Medulla oblongata (tissue), 1 donor: ENCODE measurements around the gene PTCH2.
"Not testable (repeated sequence)": the region's sequence is repeated elsewhere in the genome, so short reads cannot be mapped to it uniquely, and the experiment has no call there.

Experiments used
- DNase-seq: peaks from one replicate; pipeline ENCODE4 v3.0.0-alpha.2; 2015; ENCODE audit errors: extremely low spot score

Gene PTCH2

DNA sequence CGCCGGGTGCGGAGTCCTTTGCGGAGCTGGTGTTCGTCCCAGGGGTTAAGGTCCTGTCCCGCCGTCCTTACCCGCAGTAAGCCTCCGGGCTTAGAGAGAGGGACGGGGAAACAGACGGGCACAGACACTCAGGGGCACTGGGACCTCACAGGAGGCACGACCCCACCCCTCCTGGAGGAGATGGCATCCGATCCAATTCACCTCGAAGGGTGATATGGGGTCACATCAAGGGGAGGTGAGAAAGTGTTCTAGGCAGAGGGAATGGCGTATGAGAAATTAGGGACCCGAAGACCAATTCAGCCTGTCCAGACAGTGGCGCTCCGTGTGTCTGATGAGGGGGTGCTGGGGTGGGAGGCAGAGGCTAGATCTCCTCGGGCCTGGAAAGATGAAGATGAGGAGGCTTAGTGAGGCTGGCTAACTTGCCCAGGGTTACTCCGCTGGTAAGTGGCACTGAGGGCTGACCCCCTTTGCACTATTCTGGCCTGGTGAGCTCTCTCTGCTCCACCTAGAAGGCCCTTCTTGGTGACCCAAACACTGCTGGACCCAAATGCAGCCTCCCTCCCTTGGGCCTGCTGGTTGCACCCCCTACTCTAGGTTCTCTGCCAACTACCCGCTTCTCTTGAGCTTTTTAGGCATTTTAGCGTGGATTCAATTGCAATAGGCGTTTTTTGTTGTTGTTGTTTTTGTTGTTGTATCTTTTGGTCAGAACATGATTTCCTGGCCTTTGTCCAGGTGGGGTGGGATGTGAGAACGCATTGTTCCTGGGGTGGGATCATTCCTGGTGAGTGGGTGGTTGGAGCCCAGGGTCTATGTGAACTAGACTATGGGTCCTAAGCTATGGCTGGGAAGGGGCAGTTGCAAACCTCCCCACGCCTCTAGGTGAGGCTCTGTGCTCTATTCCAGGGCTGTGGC, 22.5 kb downstream of the PTCH2 start:
- DNase-seq: no peak

DNA sequence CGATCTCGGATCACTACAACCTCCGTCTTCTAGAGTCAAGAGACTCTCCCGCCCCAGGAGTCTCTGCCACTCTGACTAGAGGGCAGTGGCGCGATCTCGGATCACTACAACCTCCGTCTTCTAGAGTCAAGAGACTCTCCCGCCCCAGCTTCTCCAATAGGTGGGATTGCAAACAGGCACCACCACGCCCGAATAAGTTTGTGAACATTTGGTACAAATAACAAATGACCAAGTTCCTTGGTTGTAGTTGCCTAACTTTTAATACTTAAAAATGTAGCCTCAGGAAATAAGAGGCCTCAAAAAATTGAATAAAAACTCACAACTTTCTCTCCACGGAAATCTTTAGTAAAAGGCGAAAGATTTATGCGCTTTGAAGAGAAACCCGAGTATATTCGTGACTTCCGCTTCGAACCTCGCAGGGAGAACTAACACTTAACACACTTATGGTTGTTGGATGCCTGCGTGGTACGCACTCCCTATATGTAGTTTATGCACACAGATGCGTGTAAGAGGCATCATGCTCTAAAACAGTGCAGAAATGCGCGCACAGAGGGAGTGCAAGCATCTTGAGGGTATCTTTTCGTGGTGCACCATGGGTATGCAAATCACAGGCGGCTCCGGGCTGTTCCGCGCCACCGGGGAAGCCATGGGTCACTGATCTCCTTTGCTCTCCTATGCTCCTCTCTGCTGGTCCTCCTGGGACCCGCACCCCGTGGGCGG, 23.3 kb downstream of the PTCH2 start:
- peak; percentile 87 for DNase-seq

DNA sequence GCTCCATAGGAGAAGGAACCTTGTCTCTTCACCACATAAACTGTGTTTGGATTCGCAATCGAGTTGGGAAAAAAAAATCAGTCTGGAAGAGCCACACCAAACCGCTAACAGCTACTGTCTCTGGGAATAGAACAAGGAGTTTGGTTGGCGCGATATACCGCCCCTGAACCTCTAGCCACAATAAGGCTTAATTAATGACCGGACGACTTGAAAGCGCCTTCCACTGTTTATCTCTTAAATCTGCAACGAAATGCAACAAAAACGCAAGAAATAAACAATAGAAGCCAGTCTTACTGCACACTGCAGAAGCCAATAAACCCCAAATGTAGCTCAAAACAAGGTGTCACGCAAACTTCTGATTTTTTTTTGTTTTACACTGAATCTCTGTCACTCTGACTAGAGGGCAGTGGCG, 23.9 kb downstream of the PTCH2 start:
- DNase-seq: no peak

DNA sequence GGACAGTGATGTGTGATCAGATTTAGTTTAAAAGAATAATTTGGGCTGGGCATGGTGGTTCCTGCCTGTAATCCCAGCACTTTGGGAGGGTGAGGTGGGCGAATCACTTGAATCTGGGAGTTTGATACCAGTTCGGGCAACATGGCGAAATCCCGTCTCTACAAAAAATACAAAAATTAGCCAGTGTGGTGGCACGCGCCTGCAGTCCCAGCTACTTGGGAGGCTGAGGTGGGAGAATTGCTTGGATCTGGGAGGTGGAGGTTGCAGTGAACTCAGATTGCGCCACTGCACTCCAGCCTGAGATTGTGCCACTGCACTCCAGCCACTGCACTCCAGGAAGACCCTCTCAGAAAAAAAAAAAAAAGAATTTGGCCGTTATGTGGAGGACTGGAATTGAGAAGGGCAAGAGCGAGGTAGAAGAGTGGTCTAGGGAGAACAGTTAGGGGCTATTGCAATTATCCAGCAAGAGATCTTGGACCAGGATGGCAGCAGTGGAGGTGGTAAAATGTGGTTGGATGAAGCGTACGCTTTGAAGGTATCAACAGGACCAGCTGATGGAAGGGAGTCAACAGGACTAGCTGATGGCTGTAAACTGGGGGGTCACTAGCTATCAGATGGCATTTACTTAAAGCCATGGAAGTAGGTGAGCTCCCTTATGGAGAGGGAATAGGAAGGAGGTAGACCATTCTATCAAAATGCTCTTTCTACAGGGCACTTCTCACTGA, 25.1 kb downstream of the PTCH2 start:
- DNase-seq: no peak

DNA sequence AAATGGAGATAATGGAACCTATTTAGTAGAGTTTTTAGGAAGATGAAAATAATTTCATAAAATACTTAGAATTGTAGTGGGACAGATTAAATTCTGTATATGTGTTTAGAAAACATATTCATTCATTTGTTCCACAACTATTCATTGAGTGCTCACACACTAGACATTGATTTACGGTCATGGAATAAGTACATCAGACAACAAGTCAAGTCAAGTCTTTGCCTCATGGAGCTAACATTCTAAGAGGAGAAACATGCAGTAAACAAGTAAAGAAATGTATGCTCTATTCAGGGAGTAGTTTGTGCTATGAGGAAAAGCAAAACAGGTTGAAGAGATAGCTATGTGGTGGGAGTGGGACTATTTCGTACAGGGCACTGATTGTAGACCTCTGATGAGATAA, 25.7 kb downstream of the PTCH2 start:
- no peak for DNase-seq

DNA sequence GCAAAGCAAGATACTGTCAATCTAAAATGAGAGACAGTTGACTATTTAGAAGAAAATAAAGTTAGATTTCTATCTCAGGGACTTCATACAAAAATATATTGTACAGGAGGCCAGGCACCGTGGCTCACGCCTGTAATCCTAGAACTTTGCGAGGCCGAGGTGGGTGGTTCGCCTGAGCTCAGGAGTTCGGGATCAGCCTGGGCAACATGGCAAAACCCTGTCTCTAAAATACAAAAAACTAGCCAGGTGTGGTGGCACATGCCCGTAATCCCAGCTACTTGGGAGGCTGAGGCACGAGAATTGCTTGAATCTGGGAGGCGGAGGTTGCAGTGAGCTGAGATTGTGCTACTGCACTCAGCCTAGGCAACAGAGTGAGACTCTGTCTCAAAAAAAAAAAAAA, 27.1 kb downstream of the PTCH2 start:
- DNase-seq: not testable (repeated sequence)

DNA sequence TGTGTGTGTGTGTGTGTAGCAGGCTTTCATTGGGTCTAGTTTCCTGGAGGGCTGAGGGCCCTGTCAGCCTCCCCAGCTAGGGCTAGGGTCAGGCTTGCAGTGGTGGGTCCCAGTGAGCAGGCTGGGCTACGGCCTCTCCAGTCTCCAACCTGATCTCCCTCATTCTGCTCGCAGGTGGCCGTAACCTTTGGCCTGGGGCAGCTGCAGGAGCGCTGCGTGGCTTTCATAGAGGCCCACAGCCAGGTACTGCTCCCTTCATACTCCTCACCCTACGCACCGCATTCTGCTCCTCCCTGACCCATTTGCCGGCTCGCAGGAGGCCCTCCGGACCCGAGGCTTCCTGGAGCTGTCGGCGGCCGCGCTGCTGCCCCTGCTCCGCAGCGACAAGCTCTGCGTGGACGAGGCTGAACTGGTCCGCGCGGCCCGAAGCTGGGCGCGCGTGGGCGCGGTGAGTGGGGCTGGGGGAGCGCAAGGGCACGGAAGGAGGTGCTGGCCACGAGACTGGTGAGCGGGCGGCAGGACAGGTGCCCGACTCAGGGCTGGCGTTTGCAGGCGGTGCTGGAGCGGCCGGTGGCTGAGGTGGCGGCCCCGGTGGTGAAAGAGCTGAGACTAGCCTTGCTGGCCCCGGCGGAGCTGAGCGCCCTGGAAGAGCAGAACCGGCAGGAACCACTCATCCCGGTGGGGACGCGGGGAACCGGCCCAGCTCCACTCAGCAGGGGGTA, 30.1 kb downstream of the PTCH2 start:
- peak; percentile 19 for DNase-seq

DNA sequence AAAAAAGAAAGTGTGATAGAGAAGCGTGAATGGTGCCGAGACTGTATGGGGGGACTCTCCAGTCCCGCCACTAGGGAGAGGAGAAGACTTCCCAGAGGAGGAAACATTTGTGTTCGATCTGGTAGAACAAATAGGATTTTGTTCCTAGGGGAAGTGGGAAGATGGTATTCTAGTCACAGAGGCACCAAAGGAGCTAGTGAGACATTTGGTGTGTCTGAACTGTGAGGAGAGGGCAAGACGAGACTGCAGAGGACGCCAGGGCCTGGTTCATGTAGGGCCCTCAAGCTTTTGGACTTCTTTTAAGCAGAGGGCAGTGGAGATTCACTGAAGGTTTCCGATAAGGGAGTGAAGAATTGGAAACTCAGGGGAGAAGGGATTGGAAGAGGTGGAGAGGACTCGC, 31.8 kb downstream of the PTCH2 start:
- no peak for DNase-seq

DNA sequence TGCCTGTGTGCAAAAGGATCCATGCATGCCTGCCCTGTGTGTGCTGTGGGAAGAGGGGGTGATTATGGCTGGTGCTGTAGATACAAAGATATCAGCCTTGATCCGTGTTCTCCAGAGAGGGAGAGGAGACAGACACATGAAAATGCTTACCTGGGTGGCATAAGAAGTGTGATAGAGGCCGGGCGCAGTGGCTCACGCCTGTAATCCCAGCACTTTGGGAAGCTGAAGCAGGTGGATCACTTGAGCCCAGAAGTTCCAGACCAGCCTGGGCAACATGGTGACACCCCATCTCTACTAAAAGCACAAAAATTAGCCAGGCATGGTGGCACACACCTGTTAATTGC, 32.3 kb downstream of the PTCH2 start:
- DNase-seq: not testable (repeated sequence)

DNA sequence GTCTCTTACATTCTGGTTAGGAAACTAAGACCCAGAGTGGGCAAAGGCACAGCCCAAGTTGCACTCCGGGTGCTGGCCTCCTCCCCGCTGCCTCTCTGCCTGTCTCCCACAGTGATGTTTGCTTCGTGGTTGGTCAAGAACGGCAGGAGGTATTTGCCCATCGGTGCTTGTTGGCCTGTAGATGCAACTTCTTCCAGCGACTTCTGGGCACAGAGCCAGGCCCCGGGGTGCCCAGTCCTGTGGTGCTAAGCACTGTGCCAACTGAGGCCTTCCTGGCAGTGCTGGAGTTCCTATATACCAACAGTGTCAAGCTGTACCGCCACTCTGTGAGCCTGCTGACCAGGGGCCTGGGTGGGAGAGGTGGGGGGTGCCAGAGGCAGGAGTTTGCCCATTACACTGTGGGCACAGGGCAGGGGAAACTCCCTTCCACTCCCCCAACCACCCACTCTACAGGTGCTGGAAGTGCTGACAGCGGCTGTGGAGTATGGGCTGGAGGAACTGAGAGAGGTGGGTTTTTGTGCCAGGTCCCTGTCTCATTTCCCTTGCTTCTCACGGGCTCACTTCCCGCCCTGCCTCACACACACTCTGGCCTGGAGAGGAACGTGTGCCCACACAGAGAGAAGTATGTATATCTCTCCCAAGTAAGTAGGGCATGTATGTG, 32.8 kb downstream of the PTCH2 start:
- peak; percentile 69 for DNase-seq

DNA sequence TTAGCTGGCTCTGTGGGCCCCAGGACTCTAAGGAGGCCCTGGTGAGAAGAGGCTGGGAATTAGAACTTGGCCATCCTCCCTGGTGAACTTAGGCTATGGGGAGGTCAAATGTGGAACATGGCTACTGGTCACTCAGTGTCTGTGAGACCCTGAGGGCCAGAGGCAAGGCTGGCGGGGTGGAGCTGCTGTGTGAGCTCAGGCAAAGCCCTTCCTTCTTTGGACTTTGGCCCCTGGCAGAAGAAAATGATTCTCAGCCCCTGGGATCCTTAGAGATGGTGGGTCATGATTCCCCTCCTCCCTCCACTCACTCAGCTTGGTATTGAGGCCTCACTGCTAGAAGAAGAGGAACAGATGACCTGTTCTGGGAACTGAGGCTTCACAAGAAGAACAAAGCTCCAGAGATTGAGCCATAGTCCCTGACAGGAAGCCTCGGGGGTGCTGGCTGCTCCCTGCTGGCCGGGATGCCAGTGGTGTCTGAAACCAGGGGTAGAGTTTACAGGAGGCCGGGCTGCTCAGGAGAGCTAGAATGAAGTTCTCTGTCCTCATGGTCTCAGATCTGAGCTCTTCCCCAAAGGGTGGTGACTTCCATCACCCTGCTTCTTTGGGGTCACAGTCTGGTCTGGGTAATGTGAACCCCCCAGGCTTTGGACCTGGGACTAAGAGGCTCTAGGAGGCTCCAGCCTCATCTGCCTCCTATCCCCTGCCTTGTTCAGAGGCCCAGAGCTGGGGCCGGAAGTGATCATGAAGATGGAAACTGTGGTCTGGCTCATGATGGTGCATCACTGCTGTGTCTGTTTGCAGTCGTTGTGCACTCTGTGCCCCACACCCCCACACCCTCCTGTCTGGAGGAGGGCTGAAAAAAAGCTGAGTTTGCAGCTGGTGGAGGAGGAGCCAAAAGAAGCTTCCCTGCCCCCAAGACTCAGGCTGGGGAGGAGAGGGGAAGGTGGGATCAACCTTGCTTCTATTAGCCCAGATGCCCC, 33.8 kb downstream of the PTCH2 start:
- DNase-seq: peak; percentile 65

DNA sequence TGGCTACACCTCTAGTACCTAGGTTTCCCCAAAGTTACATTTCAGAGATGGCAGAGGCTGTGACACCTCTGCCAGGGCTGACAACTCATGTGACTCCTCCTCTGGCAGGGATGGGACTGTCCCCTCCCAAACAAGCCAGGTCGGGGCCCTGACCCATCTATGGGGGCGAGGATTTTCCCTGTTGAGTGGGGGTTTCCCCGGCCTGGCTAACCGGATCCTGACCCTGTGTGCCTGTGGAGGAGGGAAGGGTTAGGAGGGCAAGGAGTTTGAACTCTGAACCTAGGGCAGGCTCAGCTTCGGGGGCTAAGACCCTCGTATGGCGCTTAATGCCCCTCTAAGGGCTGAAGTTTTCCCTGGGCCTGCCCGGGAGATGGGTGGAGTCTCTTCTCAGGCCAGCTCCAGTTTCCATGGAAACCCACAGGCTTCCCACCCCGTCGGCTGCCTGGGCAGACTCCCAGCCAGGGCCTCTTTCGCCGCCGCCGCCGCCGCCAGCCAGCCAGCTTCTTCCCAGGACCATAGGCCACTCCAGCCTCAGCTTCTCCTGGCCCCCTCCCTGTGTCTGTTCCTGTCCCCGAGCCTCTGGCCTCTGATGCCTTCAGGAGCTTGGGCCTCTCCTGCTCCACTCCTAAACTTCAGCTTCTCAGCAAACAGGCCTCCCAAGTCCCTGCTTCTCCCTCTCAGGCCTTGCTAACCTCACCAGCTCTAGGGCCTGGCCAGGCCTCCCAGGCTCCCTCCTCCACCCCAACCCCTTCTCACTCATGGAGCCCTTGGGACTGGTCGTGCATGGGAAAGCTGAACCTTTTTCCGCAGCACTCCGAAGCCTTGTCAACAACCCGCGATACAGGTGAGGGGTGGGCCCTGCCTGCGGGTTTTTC, 34.8 kb downstream of the PTCH2 start, which contains the start of gene BTBD19:
Gene BTBD19, plus strand, starts transcription at position 461 of the 875 bp plus-strand sequence. Its CDS starts 298 bp downstream, at position 759.
- peak; percentile 87 for DNase-seq

DNA sequence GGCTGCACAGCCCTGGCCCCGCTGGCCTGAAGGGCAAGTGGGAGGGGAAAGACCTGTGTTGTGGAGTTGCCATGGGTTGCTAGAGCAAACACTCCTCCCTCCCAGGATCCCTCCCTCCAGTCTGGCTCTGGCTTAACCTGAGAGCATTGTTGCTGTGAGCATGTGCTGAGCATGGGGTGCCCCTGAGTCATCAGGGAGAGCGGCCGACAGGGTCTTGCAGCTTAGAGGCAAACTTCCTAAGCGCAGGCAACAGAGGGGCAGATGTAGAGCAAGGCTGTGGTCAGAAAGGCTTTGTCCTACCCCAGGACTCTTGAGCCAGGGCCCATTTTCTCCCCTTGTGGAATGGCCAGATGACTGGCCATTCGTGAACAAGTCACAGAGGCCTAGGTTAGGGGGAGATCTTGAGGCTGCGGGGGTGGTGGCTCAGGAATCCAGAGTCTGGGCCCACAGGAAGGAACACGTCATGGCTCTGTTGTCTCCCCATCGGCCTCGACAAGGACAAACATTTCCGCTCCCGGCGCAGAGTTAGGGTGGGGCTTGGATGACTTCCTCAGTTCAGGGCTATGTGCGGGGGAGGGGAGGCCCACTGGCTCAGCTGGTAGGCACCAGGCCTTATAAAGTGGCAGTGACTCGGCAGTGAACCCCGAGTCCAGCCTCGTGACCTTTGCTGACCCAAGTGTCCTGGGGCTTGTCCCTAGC, 35.5 kb downstream of the PTCH2 start:
- DNase-seq: peak; percentile 93

DNA sequence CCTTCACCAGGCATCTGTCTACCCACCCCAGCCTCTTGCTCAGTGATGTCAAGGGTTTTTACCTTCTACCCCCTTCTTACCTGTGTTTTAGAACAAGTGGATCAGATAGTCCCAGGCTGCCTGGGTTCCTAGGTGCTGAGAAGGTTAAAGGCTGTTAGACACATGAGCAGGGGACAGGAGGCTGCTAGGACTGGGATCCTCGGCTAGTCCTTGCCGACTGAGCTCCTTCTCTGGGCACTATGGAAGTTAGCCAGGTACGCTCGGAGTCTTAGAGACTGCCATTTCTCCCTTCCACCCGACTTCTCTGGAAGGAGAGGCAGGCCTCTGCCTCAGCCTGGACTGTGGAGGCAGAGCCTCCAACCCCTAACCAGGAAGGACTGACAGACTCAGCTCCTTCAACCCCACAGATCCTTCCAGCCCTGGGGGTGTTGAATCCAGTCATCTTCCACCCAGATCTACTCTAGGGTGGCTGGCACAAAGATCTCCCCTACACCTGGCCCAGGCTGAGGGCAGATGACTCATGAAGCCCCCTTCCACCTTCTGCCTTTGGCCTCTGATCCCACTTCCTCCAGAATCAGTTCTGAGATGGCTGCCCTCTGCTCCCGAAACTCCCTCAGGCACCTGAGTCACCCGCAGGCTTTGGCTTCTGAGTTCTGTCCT, 36.2 kb downstream of the PTCH2 start, which contains the start of gene DYNLT4:
Gene DYNLT4, minus strand, starts transcription at position 648 of the 660 bp plus-strand sequence. CDS start 683 bp downstream, outside the sequence.
- DNase-seq: no peak

DNA sequence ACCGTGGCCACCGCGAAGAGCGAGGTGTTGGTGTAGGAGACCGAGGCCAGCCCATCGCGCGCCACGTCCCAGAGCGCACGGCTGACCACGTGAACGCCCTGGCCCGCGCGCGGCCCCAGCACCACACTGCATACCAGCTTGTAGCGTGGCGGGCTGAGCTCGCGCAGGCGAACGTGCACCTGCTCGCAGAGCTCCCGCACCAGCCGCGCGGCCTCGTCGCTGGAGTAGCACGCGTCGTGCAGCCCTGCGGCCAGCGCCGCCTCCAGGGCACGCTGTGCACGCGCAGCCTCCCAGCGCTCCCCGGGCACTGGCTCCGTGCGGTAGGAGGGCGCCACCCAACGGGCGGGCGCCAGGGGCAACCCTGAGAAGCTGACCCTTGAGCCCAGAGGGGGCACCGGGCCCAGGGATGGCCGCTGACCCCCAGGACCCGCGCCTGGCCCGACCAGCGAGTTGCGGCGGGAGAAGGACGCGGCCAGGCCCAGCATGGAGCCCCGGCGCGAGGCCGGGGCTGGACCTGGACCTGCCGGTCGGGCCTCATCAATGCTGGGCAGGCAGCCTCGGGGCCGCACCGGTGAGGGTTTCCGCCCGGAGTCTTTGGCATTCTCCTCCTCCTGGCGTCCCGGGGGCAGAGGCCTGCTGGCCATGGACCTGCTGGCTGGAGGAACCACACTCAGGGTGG, 36.9 kb downstream of the PTCH2 start:
- DNase-seq: no peak

DNA sequence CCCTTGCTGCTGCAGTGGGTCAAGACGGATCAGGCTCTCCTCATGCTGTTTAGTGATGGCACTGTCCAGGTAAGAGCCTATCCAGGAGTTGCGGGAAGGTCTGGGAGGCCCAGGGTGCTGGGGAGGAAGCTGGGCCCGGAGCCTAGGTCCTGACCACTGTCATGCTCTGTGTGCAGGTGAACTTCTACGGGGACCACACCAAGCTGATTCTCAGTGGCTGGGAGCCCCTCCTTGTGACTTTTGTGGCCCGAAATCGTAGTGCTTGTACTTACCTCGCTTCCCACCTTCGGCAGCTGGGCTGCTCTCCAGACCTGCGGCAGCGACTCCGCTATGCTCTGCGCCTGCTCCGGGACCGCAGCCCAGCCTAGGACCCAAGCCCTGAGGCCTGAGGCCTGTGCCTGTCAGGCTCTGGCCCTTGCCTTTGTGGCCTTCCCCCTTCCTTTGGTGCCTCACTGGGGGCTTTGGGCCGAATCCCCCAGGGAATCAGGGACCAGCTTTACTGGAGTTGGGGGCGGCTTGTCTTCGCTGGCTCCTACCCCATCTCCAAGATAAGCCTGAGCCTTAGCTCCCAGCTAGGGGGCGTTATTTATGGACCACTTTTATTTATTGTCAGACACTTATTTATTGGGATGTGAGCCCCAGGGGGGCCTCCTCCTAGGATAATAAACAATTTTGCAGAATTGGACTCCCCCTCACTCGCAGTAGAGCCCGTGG, 37.6 kb downstream of the PTCH2 start:
- DNase-seq: no peak
